NCI-H526 (cell line): ENCODE results near the gene ZBTB12.
A peak's percentile ranks its signal among the peaks of the same experiment; 100 is the strongest.
"Not testable (repeated sequence)": the region's sequence is repeated elsewhere in the genome, so short reads cannot be mapped to it uniquely, and the experiment has no call there.

ENCODE experiments used
- DNase-seq, 2 experiments: peaks; one replicate each; lab custom pipeline; 2025; lab: John Stamatoyannopoulos, UW

The ZBTB12 gene

GRCh38 chr6:31901953-31902643 is at the start of gene ZBTB12:
ZBTB12 (minus strand) TSS chr6:31902086; CDS start chr6:31901305, 781 bp downstream.
- DNase-seq = peak; percentile 80 to 96

- no peak for DNase-seq
Measured at GRCh38 chr6:31949926-31950548, 48.2 kb upstream of the ZBTB12 start.

GRCh38 chr6:31948753-31949413 is 47.0 kb upstream of the ZBTB12 start:
- no peak for DNase-seq

- DNase-seq = no peak
Measured at GRCh38 chr6:31948306-31948705, 46.4 kb upstream of the ZBTB12 start.

GRCh38 chr6:31947864-31948263 is 46.0 kb upstream of the ZBTB12 start:
- no peak for DNase-seq

GRCh38 chr6:31947070-31947675 is 45.3 kb upstream of the ZBTB12 start:
- DNase-seq = no peak

- DNase-seq = no peak
Measured at GRCh38 chr6:31946370-31946885, 44.5 kb upstream of the ZBTB12 start.

GRCh38 chr6:31945507-31946369 is 43.9 kb upstream of the ZBTB12 start, which contains the start of gene CFB:
CFB (plus strand) TSS chr6:31946095; CDS start chr6:31946222, 127 bp downstream.
- no peak for DNase-seq

- no peak for DNase-seq
Measured at GRCh38 chr6:31945154-31945506, 43.2 kb upstream of the ZBTB12 start.

GRCh38 chr6:31943742-31944141 is 41.9 kb upstream of the ZBTB12 start:
- DNase-seq = no peak

GRCh38 chr6:31940256-31940664 is 38.4 kb upstream of the ZBTB12 start:
- peak; percentile 26 to 50 for DNase-seq

GRCh38 chr6:31935823-31936222 is 33.9 kb upstream of the ZBTB12 start:
- DNase-seq = no peak

GRCh38 chr6:31935021-31935420 is 33.1 kb upstream of the ZBTB12 start:
- DNase-seq = no peak

- DNase-seq = no peak
Measured at GRCh38 chr6:31933537-31933936, 31.7 kb upstream of the ZBTB12 start.

GRCh38 chr6:31932137-31932536 is 30.3 kb upstream of the ZBTB12 start:
- not testable (repeated sequence) for DNase-seq

- no peak for DNase-seq
Measured at GRCh38 chr6:31930962-31931361, 29.1 kb upstream of the ZBTB12 start.

GRCh38 chr6:31928672-31928939 is 26.7 kb upstream of the ZBTB12 start:
- DNase-seq = no peak

- DNase-seq = no peak
Measured at GRCh38 chr6:31927863-31928671, 26.2 kb upstream of the ZBTB12 start.

- DNase-seq = no peak
Measured at GRCh38 chr6:31927242-31927862, 25.5 kb upstream of the ZBTB12 start, which contains the start of gene C2. C2 (plus strand) TSS chr6:31927717; CDS start chr6:31927753, 36 bp downstream.

GRCh38 chr6:31922942-31923341 is 21.1 kb upstream of the ZBTB12 start:
- DNase-seq = peak in 1 of 2 experiments; percentile 49
